ENCODE data around the gene PHYHIPL.

- TF ChIP-seq POLR2A (IDR thresholded peaks at IDR 0.05) (no peak), CTCF (IDR thresholded peaks at IDR 0.05) (no peak), EP300 (IDR thresholded peaks at IDR 0.05) (no peak)
These were observed 2.6 kb downstream of the PHYHIPL start for GRCh38 chr10:59179068-59179467.

Data from gastroesophageal sphincter (tissue), 3 donors.